Prostate gland (tissue), 2 donors: ENCODE measurements around the gene CIC. TPM values are rescaled to one million over a fixed set of nuclear protein-coding genes. Genes with fewer than 3 reads are reported as not detected.

Source experiments
- DNase-seq: peaks from one replicate; pipeline ENCODE4 v3.0.0-alpha.2; 2019; ENCODE audit warnings: low spot score
- H3K27ac ChIP-seq, 2 donors: fragments of 200-600 bp; sonication (generic); 2 replicates each; pipeline ENCODE4 v1.5.1; 2017 to 2019
- H3K27me3 ChIP-seq: fragments of 200-600 bp; sonication (generic); replicated peaks from 2 replicates; pipeline ENCODE4 v1.5.1; 2019; ENCODE audit not compliant: insufficient read depth
- H3K36me3 ChIP-seq, 2 donors: fragments of 200-600 bp; sonication (generic); 1 replicate in 1 of 2; 2 replicates in 1 of 2; pipeline versions ENCODE4 v1.5.1 to v1.8.1; 2017 to 2019
- H3K4me1 ChIP-seq: fragments of 200-600 bp; sonication (generic); replicated peaks from 2 replicates; pipeline ENCODE4 v1.5.1; 2019
- H3K4me3 ChIP-seq, 2 donors: fragments of 200-600 bp; sonication (generic); 2 replicates each; pipeline ENCODE4 v1.5.1; 2017 to 2019
- H3K9me3 ChIP-seq: fragments of 200-600 bp; sonication (generic); 2 replicates; pipeline ENCODE4 v1.5.1; 2017
- POLR2A ChIP-seq: fragments of 450-650 bp; IDR thresholded peaks from one replicate; pipeline ENCODE4 v1.6.1; 2016; ENCODE audit warnings: antibody characterized with exemption, mild to moderate bottlenecking
- POLR2AphosphoS5 ChIP-seq: sonication (generic); formaldehyde crosslinking; IDR thresholded peaks from one replicate; pipeline ENCODE4 v1.6.1; 2017; ENCODE audit warnings: antibody characterized with exemption
- WGBS: methylation state at CpG from one replicate; pipeline ENCODE4 v1.1.5; 2018; 5-methylcytosine and 5-hydroxymethylcytosine counted together
- intact Hi-C: fragments of 100-400 bp; cut with DNase I; formaldehyde crosslinking; loops from one replicate; pipeline ENCODE4 v1.14.2; 2022
- total RNA-seq, 2 donors: library from RNA; depleted of rRNA; stranded (reverse); fragments of >200 nt; gene quantifications; one replicate each; pipeline ENCODE4 v1.1.0, GENCODE V29; 2016
- TF ChIP-seq, protein P1 (sequence below), 4 experiments: fragments of 200-600 bp in 2 of 4; fragments of 450-650 bp in 2 of 4; sonication (generic) in 2 of 4; IDR thresholded peaks; 1 replicate in 3 of 4; 2 replicates in 1 of 4; pipeline ENCODE4 v1.5.1; 2016 to 2019; ENCODE audit warnings: antibody characterized with exemption in 4 of 4, mild to moderate bottlenecking in 2 of 4, moderate library complexity in 2 of 4

The CIC gene
- total RNA-seq, 2 donors from 2014 or later = 64.6 to 145 TPM

DNA sequence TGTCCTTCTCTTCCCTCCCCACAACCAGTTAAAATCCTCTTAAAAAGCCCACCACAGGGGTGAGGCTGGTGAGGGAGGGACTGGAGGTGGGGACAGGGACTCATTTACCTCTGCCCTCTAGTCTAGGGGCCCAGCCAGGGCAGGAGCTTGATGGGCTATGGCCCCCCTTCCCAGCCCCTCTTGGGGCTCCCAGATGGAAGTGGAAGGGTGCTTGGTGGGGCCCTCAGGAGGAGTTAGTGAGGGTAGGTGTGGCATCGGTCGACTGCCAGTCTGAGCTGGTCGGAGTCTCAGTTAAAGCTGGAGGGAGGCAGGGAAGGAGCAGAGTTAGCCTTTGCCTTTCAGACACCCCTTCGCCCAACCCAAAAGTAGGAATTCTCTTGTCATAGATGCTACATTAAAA, 38.5 kb upstream of the CIC start:
- DNase-seq = no peak
- intact Hi-C loops = no loop called here
- no peak overlapping the region for H3K27ac ChIP-seq
- H3K4me1 ChIP-seq = no peaks in the 10 kb centered on the region
- peaks cover 10 to 16% of the 10 kb centered on the region in 2 donors for H3K36me3 ChIP-seq
- no peaks in the 10 kb centered on the region for H3K27me3 ChIP-seq
- 79% methylated on average over 4 of the region's 4 CpGs for WGBS
- no peak overlapping the region for H3K4me3 ChIP-seq
- H3K9me3 ChIP-seq = no peaks in the 10 kb centered on the region
- TF ChIP-seq POLR2A (no peak), POLR2AphosphoS5 (no peak)
- TF ChIP-seq, protein P1, sequence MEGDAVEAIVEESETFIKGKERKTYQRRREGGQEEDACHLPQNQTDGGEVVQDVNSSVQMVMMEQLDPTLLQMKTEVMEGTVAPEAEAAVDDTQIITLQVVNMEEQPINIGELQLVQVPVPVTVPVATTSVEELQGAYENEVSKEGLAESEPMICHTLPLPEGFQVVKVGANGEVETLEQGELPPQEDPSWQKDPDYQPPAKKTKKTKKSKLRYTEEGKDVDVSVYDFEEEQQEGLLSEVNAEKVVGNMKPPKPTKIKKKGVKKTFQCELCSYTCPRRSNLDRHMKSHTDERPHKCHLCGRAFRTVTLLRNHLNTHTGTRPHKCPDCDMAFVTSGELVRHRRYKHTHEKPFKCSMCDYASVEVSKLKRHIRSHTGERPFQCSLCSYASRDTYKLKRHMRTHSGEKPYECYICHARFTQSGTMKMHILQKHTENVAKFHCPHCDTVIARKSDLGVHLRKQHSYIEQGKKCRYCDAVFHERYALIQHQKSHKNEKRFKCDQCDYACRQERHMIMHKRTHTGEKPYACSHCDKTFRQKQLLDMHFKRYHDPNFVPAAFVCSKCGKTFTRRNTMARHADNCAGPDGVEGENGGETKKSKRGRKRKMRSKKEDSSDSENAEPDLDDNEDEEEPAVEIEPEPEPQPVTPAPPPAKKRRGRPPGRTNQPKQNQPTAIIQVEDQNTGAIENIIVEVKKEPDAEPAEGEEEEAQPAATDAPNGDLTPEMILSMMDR (IDR thresholded peaks at IDR 0.05) = no peak

DNA sequence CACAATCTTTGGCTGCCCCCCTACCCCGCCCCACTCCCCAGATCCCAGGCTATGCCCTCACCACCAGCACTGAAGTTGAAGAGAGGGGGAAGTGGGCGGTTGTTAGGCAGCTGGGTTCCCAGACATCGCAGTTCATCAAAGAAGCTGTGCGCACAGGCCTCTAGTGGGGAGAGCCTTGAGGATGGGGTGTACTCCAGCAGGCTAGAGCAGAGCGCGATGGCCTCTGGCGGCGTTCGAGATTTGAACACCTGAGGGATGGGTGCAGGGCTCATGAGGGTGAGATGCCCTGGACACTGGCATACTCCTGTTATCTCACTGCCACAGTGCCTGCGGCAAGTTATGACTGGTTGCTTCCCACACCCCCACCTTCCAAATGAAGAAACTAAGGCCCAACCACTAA, 36.6 kb upstream of the CIC start:
- Histone ChIP-seq H3K27ac (no peak overlapping the region), H3K27me3 (no peaks in the 10 kb centered on the region), H3K9me3 (no peaks in the 10 kb centered on the region), H3K36me3 (peaks cover 0 to 9% of the 10 kb centered on the region in 2 donors), H3K4me1 (no peaks in the 10 kb centered on the region), H3K4me3 (no peak overlapping the region)
- no peak for DNase-seq
- WGBS = 95% methylated on average over 10 of the region's 10 CpGs
- intact Hi-C loops = no loop called here
- TF ChIP-seq POLR2A = no peak
- no peak for TF ChIP-seq POLR2AphosphoS5
- TF ChIP-seq, protein P1 (IDR thresholded peaks at IDR 0.05) = no peak

DNA sequence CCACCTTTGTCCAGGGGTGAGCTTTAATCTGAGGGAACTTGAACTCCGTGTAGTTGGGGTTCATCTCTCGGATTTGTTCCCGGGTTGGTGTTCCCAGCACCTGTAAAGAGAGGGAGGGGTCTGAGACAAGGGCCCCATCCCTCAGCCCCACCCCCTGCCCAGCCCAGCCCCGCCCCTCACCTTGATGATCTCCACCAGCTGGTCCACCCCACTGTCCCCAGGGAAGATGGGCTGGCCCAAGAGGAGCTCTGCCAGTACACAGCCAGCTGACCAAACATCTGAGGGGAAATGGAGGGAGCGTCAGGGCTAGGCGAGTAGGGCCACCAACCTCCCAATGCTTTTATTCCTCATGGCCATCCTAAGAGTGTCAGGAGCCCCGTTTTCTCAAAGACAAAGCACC, 35.9 kb upstream of the CIC start:
- 76% methylated on average over 7 of the region's 7 CpGs for WGBS
- intact Hi-C loops = no loop called here
- TF ChIP-seq POLR2A (no peak), POLR2AphosphoS5 (no peak)
- TF ChIP-seq, protein P1 (IDR thresholded peaks at IDR 0.05) = no peak
- H3K9me3 ChIP-seq = no peaks in the 10 kb centered on the region
- no peak overlapping the region for H3K27ac ChIP-seq
- peaks cover 0 to 9% of the 10 kb centered on the region in 2 donors for H3K36me3 ChIP-seq
- H3K4me3 ChIP-seq = no peak overlapping the region
- no peak for DNase-seq
- no peaks in the 10 kb centered on the region for H3K27me3 ChIP-seq
- H3K4me1 ChIP-seq = no peaks in the 10 kb centered on the region

DNA sequence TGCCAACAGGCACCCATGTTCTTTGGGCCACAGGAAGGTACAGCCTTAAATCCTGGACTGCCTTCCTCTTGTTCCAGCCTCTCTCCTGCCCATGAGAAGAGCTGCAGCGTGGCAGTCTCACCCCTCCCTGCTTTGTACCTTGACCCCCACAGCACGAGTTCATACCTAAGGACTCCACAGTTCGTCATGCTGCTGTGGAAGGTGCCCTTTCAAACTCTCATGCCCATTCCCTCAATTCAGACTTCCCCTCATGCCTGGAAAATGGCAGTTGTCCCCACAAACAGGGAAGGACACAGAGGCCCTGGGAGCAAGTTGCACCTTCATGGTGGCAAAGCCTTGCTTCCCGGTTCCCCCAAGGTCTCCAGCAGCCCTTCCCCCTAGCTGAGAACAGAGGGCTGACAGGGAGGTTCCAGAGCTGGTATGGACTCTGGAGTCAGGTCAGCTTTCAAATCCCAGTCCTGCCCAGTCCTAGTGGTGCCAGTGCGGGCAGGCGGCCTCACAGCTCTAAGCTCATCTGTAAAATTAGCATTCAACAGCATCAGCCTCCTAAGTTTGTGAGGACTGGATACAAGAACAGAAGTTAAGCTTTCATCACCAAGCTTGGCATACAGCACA, 35.3 kb upstream of the CIC start:
- no peak overlapping the region for H3K27ac ChIP-seq
- TF ChIP-seq, protein P1 (IDR thresholded peaks at IDR 0.05) = no peak
- TF ChIP-seq POLR2A (no peak), POLR2AphosphoS5 (no peak)
- intact Hi-C loops = no loop called here
- DNase-seq = no peak
- no peaks in the 10 kb centered on the region for H3K27me3 ChIP-seq
- 91% methylated on average over 6 of the region's 6 CpGs for WGBS
- H3K9me3 ChIP-seq = no peaks in the 10 kb centered on the region
- H3K4me1 ChIP-seq = no peaks in the 10 kb centered on the region
- H3K36me3 ChIP-seq = peaks cover 0 to 9% of the 10 kb centered on the region in 2 donors
- no peak overlapping the region for H3K4me3 ChIP-seq

DNA sequence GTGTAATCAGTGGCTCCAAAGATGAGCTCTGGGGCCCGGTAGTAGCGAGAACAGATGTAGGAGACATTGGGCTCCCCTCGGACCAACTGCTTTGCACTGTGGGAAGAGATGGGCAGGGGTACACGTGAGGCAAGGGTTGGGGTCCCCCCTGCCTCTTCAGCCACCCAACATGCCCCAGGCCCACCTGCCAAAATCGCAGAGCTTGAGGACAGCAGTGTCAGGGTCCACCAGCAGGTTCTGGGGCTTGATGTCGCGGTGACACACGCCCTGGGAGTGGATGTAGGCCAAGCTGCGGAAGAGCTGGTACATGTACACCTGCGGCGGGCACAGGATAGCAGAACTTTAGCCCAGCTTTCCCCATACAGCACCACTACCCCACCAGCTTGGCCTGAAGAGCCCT, 34.7 kb upstream of the CIC start:
- TF ChIP-seq, protein P1 (IDR thresholded peaks at IDR 0.05) = no peak
- TF ChIP-seq POLR2A (no peak), POLR2AphosphoS5 (no peak)
- H3K36me3 ChIP-seq = peaks cover 0 to 9% of the 10 kb centered on the region in 2 donors
- no peak overlapping the region for H3K4me3 ChIP-seq
- intact Hi-C loops = no loop called here
- H3K9me3 ChIP-seq = no peaks in the 10 kb centered on the region
- no peak for DNase-seq
- no peaks in the 10 kb centered on the region for H3K27me3 ChIP-seq
- 92% methylated on average over 11 of the region's 11 CpGs for WGBS
- H3K27ac ChIP-seq = no peak overlapping the region
- H3K4me1 ChIP-seq = no peaks in the 10 kb centered on the region
